ENCODE data around the gene NAALADL2.

NAALADL2 gene

DNA sequence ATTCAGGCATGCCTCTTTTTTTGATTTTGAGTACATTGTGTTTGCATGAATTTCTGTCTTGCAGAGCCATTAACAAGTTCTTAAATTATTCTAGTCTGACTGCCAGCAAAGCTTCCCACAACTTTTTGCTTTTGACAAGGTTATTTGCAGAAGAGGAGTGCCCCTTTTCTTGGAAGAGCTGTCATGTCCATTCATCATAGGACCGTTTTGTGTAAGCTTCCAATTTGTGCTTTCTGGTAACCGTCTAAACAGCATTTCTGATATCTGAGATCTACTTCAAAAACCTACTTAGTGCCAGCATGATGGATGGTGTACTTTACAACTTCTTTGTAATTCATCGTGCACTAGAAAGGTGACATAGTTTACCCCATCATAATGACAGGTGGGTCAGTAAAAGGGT lies 379.7 kb downstream of the NAALADL2 start:
- no peaks in the 10 kb centered on the region for H3K27me3 ChIP-seq (ENCODE audit: control insufficient read depth, insufficient read depth, low read length, poor library complexity, severe bottlenecking)
- 93 to 95% methylated on average over 3 of the region's 3 CpGs for WGBS, 2 experiments
- H3K9me3 ChIP-seq (ENCODE audit: control insufficient read depth, low read length), result no peaks in the 10 kb centered on the region
- no peaks in the 10 kb centered on the region for H3K4me1 ChIP-seq (ENCODE audit: control insufficient read depth, insufficient read depth, low read length)
- no peak overlapping the region for H3K4me3 ChIP-seq (ENCODE audit: insufficient read depth, low read depth, low read length)
- no peak overlapping the region for H3K27ac ChIP-seq (ENCODE audit: insufficient read depth, low read depth, low read length, poor library complexity, severe bottlenecking)
- H3K36me3 ChIP-seq (ENCODE audit: control insufficient read depth, insufficient read depth, low read length), result no peaks in the 10 kb centered on the region

DNA sequence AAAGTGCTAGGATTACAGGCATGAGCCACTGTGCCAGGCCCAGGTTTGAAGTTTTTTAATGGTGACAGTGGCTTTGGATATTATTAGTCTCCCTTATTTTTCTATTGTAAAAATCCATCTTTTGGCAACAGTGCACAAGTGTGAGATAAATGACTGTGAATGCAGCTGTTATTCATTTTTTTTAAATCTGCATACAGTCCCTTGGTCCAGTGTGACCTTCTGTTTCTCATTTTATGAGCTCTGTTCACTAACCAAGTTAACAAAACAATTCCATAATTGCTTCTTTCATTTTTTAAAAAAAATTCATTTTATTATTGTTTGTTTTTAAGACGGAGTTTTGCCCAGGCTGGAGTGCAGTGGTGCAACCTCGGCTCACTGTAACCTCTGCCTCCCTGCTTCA lies 381.8 kb downstream of the NAALADL2 start:
- Histone ChIP-seq H3K27me3 (ENCODE audit: control insufficient read depth, insufficient read depth, low read length, poor library complexity, severe bottlenecking) (no peaks in the 10 kb centered on the region), H3K4me1 (ENCODE audit: control insufficient read depth, insufficient read depth, low read length) (no peaks in the 10 kb centered on the region), H3K4me3 (ENCODE audit: insufficient read depth, low read depth, low read length) (no peak overlapping the region), H3K36me3 (ENCODE audit: control insufficient read depth, insufficient read depth, low read length) (no peaks in the 10 kb centered on the region), H3K9me3 (ENCODE audit: control insufficient read depth, low read length) (no peaks in the 10 kb centered on the region), H3K27ac (ENCODE audit: insufficient read depth, low read depth, low read length, poor library complexity, severe bottlenecking) (no peak overlapping the region)
- 85 to 93% methylated on average over 2 of the region's 2 CpGs for WGBS, 2 experiments

DNA sequence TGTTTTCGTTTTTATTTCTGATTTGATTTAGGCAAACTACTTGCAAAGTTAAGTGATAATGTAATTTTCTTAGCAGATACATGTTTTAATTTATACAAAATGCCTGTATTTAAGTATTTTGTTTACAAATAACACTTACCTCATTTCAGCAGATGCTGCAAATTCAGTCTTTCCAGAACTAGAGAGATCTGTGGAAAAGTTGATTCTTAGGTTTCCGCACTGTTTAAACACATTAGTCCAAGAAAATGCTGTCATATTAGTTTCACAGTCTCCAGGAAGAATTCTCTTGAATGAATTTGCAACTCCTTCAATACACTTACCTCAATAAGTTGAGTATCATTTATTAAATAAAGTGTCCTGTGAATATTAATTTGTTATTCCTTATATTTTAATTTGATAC lies 383.1 kb downstream of the NAALADL2 start:
- 90 to 100% methylated on average over 1 to 2 of the region's 2 CpGs for WGBS, 2 experiments

DNA sequence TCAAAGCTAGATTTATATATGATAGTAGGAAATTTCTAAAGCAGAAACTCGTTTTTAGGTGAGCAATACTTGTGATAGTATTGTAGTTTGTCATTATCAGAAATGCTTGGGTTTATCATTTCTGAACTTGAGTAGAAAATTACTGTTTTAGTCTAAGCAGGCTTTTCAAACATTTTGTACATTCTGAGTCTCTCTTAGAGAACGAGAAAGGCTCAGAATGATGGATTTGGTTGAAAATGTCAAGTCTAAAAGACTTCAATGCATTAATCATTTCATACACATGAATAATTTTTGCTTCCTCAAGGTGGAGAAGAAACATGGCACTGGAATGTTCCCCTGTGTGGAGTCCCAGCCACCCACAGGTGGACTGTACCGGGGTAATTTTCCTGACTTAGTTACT lies 387.1 kb downstream of the NAALADL2 start:
- no peaks in the 10 kb centered on the region for H3K27me3 ChIP-seq (ENCODE audit: control insufficient read depth, insufficient read depth, low read length, poor library complexity, severe bottlenecking)
- no peaks in the 10 kb centered on the region for H3K4me1 ChIP-seq (ENCODE audit: control insufficient read depth, insufficient read depth, low read length)
- no peaks in the 10 kb centered on the region for H3K9me3 ChIP-seq (ENCODE audit: control insufficient read depth, low read length)
- WGBS, 2 experiments, result 75 to 86% methylated on average over 1 to 3 of the region's 3 CpGs
- H3K4me3 ChIP-seq (ENCODE audit: insufficient read depth, low read depth, low read length), result no peak overlapping the region
- H3K36me3 ChIP-seq (ENCODE audit: control insufficient read depth, insufficient read depth, low read length), result no peaks in the 10 kb centered on the region
- H3K27ac ChIP-seq (ENCODE audit: insufficient read depth, low read depth, low read length, poor library complexity, severe bottlenecking), result no peak overlapping the region

More for the DNA sequence above, 383.1 kb downstream of the NAALADL2 start:
- Histone ChIP-seq H3K4me3 (ENCODE audit: insufficient read depth, low read depth, low read length) (no peak overlapping the region), H3K4me1 (ENCODE audit: control insufficient read depth, insufficient read depth, low read length) (no peaks in the 10 kb centered on the region), H3K36me3 (ENCODE audit: control insufficient read depth, insufficient read depth, low read length) (no peaks in the 10 kb centered on the region), H3K9me3 (ENCODE audit: control insufficient read depth, low read length) (no peaks in the 10 kb centered on the region), H3K27ac (ENCODE audit: insufficient read depth, low read depth, low read length, poor library complexity, severe bottlenecking) (no peak overlapping the region), H3K27me3 (ENCODE audit: control insufficient read depth, insufficient read depth, low read length, poor library complexity, severe bottlenecking) (no peaks in the 10 kb centered on the region)

DNA sequence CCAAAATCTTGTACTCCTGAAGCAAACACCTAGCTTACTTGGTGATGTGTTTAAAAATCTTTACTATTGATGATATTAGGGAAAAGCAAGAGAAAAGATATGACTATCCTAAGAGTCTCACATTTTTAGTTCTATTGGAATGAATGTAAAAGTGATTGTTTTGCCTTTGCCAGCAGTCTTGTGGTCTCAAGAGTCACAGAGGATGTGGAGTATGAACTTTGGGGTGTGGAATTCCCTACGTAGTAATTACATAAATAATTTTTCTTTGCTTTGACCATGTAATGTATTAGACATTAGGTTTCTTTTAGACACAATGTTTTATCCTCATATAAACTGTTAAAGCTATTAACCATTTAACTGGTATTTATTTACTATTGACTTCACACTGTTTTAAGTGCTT lies 387.6 kb downstream of the NAALADL2 start:
- H3K9me3 ChIP-seq (ENCODE audit: control insufficient read depth, low read length), result no peaks in the 10 kb centered on the region
- H3K4me1 ChIP-seq (ENCODE audit: control insufficient read depth, insufficient read depth, low read length), result no peaks in the 10 kb centered on the region
- H3K27ac ChIP-seq (ENCODE audit: insufficient read depth, low read depth, low read length, poor library complexity, severe bottlenecking), result no peak overlapping the region
- no peaks in the 10 kb centered on the region for H3K36me3 ChIP-seq (ENCODE audit: control insufficient read depth, insufficient read depth, low read length)
- no CpG with 5 or more reads among the region's 1 CpG for WGBS, 2 experiments
- no peak overlapping the region for H3K4me3 ChIP-seq (ENCODE audit: insufficient read depth, low read depth, low read length)
- H3K27me3 ChIP-seq (ENCODE audit: control insufficient read depth, insufficient read depth, low read length, poor library complexity, severe bottlenecking), result no peaks in the 10 kb centered on the region

DNA sequence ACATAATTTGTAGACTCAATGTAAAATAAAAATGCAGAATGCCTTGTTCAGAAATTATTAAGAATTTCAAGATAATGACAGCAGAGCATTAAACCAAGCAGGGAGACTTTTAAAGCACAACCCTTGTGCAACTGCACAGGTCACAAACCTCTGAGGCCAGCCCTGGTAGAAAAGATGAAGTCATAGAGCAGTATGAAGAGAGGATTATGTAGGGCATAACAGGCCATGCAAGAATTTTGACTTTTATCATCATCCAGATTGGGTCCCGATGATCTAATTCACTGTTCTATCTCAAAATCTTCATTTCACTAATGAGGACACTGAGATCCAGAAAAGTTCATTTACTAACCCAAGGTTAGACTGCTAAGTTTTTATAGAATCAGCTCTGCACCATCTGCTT lies 388.5 kb downstream of the NAALADL2 start:
- no peaks in the 10 kb centered on the region for H3K36me3 ChIP-seq (ENCODE audit: control insufficient read depth, insufficient read depth, low read length)
- 88 to 92% methylated on average over 1 of the region's 1 CpG for WGBS, 2 experiments

DNA sequence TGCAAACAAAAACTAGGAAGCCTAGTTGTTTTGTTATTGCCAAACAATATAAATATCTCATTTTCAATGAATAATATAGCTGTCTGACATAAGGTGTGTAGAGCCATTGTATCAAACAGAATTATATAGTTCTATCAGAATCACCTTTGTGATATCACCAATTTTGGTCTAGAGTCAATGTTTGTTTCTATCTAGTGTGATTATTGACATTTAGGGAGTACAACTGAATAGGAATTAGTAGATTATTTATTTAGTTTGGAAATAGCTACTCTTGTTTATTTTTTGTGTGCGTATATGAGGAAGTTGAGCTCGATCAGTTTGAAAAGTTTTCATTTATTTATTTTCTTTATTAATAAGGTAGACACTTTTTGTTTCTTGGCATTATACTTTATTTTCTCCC lies 389.7 kb downstream of the NAALADL2 start:
- no CpG with 5 or more reads among the region's 2 CpGs for WGBS, 2 experiments
- H3K4me3 ChIP-seq (ENCODE audit: insufficient read depth, low read depth, low read length), result no peak overlapping the region
- no peaks in the 10 kb centered on the region for H3K27me3 ChIP-seq (ENCODE audit: control insufficient read depth, insufficient read depth, low read length, poor library complexity, severe bottlenecking)

More for the DNA sequence above, 388.5 kb downstream of the NAALADL2 start:
- no peak overlapping the region for H3K27ac ChIP-seq (ENCODE audit: insufficient read depth, low read depth, low read length, poor library complexity, severe bottlenecking)
- no peak overlapping the region for H3K4me3 ChIP-seq (ENCODE audit: insufficient read depth, low read depth, low read length)
- no peaks in the 10 kb centered on the region for H3K4me1 ChIP-seq (ENCODE audit: control insufficient read depth, insufficient read depth, low read length)
- H3K9me3 ChIP-seq (ENCODE audit: control insufficient read depth, low read length), result no peaks in the 10 kb centered on the region
- no peaks in the 10 kb centered on the region for H3K27me3 ChIP-seq (ENCODE audit: control insufficient read depth, insufficient read depth, low read length, poor library complexity, severe bottlenecking)

DNA sequence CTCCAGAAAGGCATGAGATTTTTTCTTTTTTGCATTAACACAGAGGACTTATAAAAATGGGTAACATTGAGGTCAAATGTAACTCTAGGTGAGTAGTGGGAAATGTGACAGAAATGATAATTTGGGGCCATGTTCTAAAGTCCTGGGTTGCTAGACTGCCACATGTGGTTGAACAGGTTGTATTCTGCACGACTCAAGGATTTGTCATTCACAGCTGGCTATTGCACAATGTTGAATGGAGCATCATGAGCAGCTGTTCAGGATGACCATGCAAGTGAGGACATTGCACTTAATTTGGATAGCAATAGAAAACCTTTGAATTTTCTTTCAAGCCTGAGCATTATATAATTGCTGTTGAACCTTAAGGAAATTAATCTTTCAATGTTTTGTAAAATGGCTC lies 396.6 kb downstream of the NAALADL2 start:
- Histone ChIP-seq H3K36me3 (ENCODE audit: control insufficient read depth, insufficient read depth, low read length) (no peaks in the 10 kb centered on the region), H3K27me3 (ENCODE audit: control insufficient read depth, insufficient read depth, low read length, poor library complexity, severe bottlenecking) (no peaks in the 10 kb centered on the region), H3K9me3 (ENCODE audit: control insufficient read depth, low read length) (no peaks in the 10 kb centered on the region), H3K4me1 (ENCODE audit: control insufficient read depth, insufficient read depth, low read length) (no peaks in the 10 kb centered on the region), H3K4me3 (ENCODE audit: insufficient read depth, low read depth, low read length) (no peak overlapping the region), H3K27ac (ENCODE audit: insufficient read depth, low read depth, low read length, poor library complexity, severe bottlenecking) (no peak overlapping the region)
- 90 to 94% methylated on average over 1 of the region's 1 CpG for WGBS, 2 experiments

More for the DNA sequence above, 389.7 kb downstream of the NAALADL2 start:
- Histone ChIP-seq H3K36me3 (ENCODE audit: control insufficient read depth, insufficient read depth, low read length) (no peaks in the 10 kb centered on the region), H3K4me1 (ENCODE audit: control insufficient read depth, insufficient read depth, low read length) (no peaks in the 10 kb centered on the region), H3K9me3 (ENCODE audit: control insufficient read depth, low read length) (no peaks in the 10 kb centered on the region), H3K27ac (ENCODE audit: insufficient read depth, low read depth, low read length, poor library complexity, severe bottlenecking) (no peak overlapping the region)

DNA sequence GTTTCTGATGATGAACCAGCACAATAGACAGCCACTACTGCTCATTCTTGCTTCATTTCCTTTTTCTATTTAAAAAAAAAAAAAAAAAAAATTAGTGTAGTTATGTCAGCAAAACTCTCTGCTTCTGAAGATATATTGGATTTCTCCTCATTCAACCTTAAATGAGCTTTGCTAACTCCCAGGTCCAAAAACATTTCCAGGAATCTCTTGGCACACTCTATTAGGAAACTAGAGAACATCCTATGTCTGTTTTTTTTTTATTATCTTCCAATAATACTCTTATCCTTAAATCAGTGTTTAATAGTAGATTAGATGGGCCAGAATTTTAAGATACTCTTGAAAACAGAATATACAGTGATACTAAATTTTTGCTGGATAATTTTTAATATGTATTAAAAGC lies 398.0 kb downstream of the NAALADL2 start:
- H3K4me3 ChIP-seq (ENCODE audit: insufficient read depth, low read depth, low read length), result no peak overlapping the region
- H3K36me3 ChIP-seq (ENCODE audit: control insufficient read depth, insufficient read depth, low read length), result no peaks in the 10 kb centered on the region
- no peaks in the 10 kb centered on the region for H3K4me1 ChIP-seq (ENCODE audit: control insufficient read depth, insufficient read depth, low read length)
- H3K27me3 ChIP-seq (ENCODE audit: control insufficient read depth, insufficient read depth, low read length, poor library complexity, severe bottlenecking), result no peaks in the 10 kb centered on the region
- H3K9me3 ChIP-seq (ENCODE audit: control insufficient read depth, low read length), result no peaks in the 10 kb centered on the region
- no peak overlapping the region for H3K27ac ChIP-seq (ENCODE audit: insufficient read depth, low read depth, low read length, poor library complexity, severe bottlenecking)

DNA sequence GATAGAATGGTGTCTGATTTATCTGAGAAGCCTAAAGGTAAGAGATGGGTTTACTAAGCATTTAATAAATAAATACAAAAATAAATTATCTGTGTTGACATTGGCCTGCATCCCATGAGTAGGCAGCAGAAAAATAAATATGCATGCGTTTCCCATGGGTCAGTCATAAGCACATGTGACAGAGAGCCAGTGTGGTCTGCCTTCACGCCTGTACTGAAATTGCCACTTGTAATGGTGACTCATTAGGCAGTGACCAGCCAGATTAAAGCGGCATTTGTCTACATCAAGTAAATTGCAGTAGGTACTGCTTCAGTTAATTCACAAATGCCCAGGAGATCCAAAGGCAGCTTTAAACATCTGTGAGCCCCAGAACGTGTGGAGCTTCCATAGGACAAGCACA lies 399.6 kb downstream of the NAALADL2 start:
- Histone ChIP-seq H3K27ac (ENCODE audit: insufficient read depth, low read depth, low read length, poor library complexity, severe bottlenecking) (no peak overlapping the region), H3K36me3 (ENCODE audit: control insufficient read depth, insufficient read depth, low read length) (no peaks in the 10 kb centered on the region), H3K9me3 (ENCODE audit: control insufficient read depth, low read length) (no peaks in the 10 kb centered on the region), H3K27me3 (ENCODE audit: control insufficient read depth, insufficient read depth, low read length, poor library complexity, severe bottlenecking) (no peaks in the 10 kb centered on the region), H3K4me3 (ENCODE audit: insufficient read depth, low read depth, low read length) (no peak overlapping the region), H3K4me1 (ENCODE audit: control insufficient read depth, insufficient read depth, low read length) (no peaks in the 10 kb centered on the region)
- WGBS, 2 experiments, result 92 to 95% methylated on average over 3 to 4 of the region's 4 CpGs

DNA sequence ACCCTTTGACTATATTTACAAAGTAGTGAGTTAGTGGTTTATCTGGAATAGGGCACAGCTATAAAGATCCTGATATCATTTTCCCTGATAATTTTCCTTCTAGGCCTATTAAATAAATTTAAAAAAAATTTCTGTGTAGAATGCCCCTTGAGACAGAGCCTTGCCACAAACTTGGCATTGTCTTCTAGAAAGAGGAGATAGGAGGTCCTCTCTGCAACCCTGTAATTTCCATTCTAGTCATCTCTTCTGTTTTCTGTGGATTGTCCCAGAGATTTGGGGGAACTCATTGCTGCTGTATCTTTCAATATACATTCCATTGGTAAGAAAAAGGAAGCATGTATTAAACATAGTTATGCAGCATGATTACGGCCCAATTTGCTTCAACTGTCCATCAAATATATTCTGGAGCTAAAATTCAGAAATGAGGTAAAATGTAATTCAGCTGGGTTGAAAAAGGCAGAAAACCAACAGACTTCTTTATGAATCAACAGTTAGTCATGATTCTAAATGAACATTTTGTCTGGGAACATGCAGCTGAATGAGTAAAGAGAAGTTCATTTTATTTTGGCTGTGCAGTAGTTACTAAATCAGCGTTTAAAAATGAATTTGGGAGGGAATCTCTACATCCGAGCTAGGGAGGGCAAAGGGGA lies 401.1 kb downstream of the NAALADL2 start:
- H3K9me3 ChIP-seq (ENCODE audit: control insufficient read depth, low read length), result no peaks in the 10 kb centered on the region
- no peak overlapping the region for H3K4me3 ChIP-seq (ENCODE audit: insufficient read depth, low read depth, low read length)
- no peaks in the 10 kb centered on the region for H3K27me3 ChIP-seq (ENCODE audit: control insufficient read depth, insufficient read depth, low read length, poor library complexity, severe bottlenecking)
- 100% methylated on average over 3 of the region's 3 CpGs for WGBS, 2 experiments
- H3K36me3 ChIP-seq (ENCODE audit: control insufficient read depth, insufficient read depth, low read length), result no peaks in the 10 kb centered on the region
- no peaks in the 10 kb centered on the region for H3K4me1 ChIP-seq (ENCODE audit: control insufficient read depth, insufficient read depth, low read length)
- no peak overlapping the region for H3K27ac ChIP-seq (ENCODE audit: insufficient read depth, low read depth, low read length, poor library complexity, severe bottlenecking)
